HepG2 (cell line): ENCODE measurements around the gene UGT1A8. TPM values are rescaled to one million over a fixed set of nuclear protein-coding genes. Genes with fewer than 3 reads are reported as not detected.
A peak's percentile ranks its signal among the peaks of the same experiment; 100 is the strongest.

Experiments
- KDM5B ChIP-seq: sonication (generic); formaldehyde crosslinking; IDR thresholded peaks from 2 replicates; pipeline ENCODE4 v1.4.0; 2020; ENCODE audit warnings: missing genetic modification reagents, mild to moderate bottlenecking, borderline replicate concordance
- KLF16 ChIP-seq, 2 experiments: sonication (generic) in 1 of 2; formaldehyde crosslinking in 1 of 2; IDR thresholded peaks; 2 replicates each; pipeline versions ENCODE4 v1.6.1 to v1.8.0; 2016 to 2023; ENCODE audit warnings: missing genetic modification reagents in 2 of 2, missing compliant biosample characterization in 1 of 2
- RBM39 ChIP-seq: fragments of 200-400 bp; formaldehyde crosslinking; IDR thresholded peaks from one replicate; pipeline ENCODE4 v1.6.1; 2018; ENCODE audit warnings: antibody characterized with exemption, mild to moderate bottlenecking, low read depth, low read length; ENCODE audit not compliant: poor library complexity, severe bottlenecking
- ZNF225 ChIP-seq: sonication (generic); formaldehyde crosslinking; IDR thresholded peaks from 2 replicates; pipeline ENCODE4 v1.4.0; 2020; ENCODE audit warnings: mild to moderate bottlenecking, missing genetic modification reagents
- ZNF788 ChIP-seq: sonication (generic); formaldehyde crosslinking; IDR thresholded peaks from 2 replicates; pipeline ENCODE4 v1.5.0; 2020; ENCODE audit warnings: mild to moderate bottlenecking, missing genetic modification reagents, borderline replicate concordance
- ZSCAN20 ChIP-seq: sonication (generic); formaldehyde crosslinking; IDR thresholded peaks from 2 replicates; pipeline ENCODE4 v1.4.0; 2020; ENCODE audit warnings: missing genetic modification reagents, mild to moderate bottlenecking, borderline replicate concordance
- polyA plus RNA-seq, 8 experiments: library from polyadenylated mRNA; depleted of rRNA in 3 of 8; stranded (reverse) in 7 of 8; unstranded in 1 of 8; fragments of >200 nt; fragmentation: Illumina TruSeq in 4 of 8; extraction: Trizol in 4 of 8; gene quantifications; 2 replicates each; pipeline versions ENCODE4 v1.2.1 to v1.2.3, GENCODE V29; 2011 to 2016; ENCODE audit warnings: low read depth in 4 of 8, missing spikeins in 1 of 8, mixed read lengths in 1 of 8; ENCODE audit not compliant: insufficient read depth in 1 of 8
- total RNA-seq, 5 experiments: library from RNA; depleted of rRNA; stranded (reverse); fragments of >200 nt; fragmentation: Illumina TruSeq; extraction: Trizol; gene quantifications; 2 replicates each; pipeline ENCODE4 v1.2.3, GENCODE V29; 2016; ENCODE audit warnings: low read depth in 1 of 5
- TF ChIP-seq, protein P1 (sequence below): sonication (generic); formaldehyde crosslinking; IDR thresholded peaks from 2 replicates; pipeline ENCODE4 v1.4.0; 2020; ENCODE audit warnings: missing genetic modification reagents
- TF ChIP-seq, protein P2 (sequence below): sonication (generic); formaldehyde crosslinking; IDR thresholded peaks from 2 replicates; pipeline ENCODE4 v1.5.1; 2020; ENCODE audit warnings: mild to moderate bottlenecking, missing genetic modification reagents, moderate library complexity
- TF ChIP-seq, protein P3 (sequence below), 2 experiments: sonication (generic) in 1 of 2; formaldehyde crosslinking in 1 of 2; IDR thresholded peaks; 2 replicates each; pipeline versions ENCODE4 v1.6.1 to v1.9.0; 2014 to 2022; ENCODE audit warnings: antibody characterized with exemption in 1 of 2, borderline replicate concordance in 1 of 2, inconsistent platforms in 1 of 2, low read depth in 1 of 2, missing genetic modification reagents in 1 of 2
- TF ChIP-seq, protein P4 (sequence below): sonication (generic); formaldehyde crosslinking; IDR thresholded peaks from 2 replicates; pipeline ENCODE4 v1.4.0; 2020; ENCODE audit warnings: missing genetic modification reagents
- TF ChIP-seq, protein P5 (sequence below): sonication (generic); formaldehyde crosslinking; IDR thresholded peaks from 2 replicates; pipeline ENCODE4 v1.4.0; 2020; ENCODE audit warnings: mild to moderate bottlenecking, missing genetic modification reagents

UGT1A8 gene
- total and polyA plus RNA-seq, 2 of the 13 experiments (the other 11 are each of a cell fraction or from before 2014, with no cell fraction given) = not detected

DNA sequence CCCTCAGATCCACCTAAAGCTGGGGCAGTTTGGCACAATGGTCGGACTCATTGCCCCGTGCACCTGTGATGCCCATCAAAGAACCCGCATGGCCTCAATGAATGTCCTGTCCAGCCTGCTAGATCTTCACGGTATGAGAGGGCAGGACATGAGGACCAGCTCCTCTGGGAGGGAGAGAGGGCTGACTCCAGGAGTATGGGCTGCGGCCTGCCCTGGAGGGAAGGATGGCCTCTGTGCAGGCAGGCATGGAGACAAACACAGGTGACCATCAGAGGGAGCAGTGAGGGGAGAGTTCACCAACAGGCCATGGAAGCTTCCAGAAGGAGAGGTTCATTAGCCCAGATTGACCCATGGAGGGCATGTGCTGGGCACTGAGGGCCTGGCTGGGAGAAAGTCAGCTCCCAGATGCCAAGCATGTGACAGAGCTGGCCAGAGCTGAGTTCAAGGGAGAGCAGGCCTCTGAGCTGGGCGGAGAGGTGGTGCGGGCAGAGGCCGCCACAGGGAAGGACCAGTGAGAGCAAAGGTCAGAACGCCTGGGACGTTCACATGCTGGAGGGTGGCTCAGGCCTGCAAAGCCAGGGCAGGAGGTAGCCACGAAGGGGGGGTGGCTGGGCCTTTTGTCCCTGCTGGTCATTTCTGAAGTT is 200.7 kb downstream of the UGT1A8 start (continued):
- TF ChIP-seq, protein P1, sequence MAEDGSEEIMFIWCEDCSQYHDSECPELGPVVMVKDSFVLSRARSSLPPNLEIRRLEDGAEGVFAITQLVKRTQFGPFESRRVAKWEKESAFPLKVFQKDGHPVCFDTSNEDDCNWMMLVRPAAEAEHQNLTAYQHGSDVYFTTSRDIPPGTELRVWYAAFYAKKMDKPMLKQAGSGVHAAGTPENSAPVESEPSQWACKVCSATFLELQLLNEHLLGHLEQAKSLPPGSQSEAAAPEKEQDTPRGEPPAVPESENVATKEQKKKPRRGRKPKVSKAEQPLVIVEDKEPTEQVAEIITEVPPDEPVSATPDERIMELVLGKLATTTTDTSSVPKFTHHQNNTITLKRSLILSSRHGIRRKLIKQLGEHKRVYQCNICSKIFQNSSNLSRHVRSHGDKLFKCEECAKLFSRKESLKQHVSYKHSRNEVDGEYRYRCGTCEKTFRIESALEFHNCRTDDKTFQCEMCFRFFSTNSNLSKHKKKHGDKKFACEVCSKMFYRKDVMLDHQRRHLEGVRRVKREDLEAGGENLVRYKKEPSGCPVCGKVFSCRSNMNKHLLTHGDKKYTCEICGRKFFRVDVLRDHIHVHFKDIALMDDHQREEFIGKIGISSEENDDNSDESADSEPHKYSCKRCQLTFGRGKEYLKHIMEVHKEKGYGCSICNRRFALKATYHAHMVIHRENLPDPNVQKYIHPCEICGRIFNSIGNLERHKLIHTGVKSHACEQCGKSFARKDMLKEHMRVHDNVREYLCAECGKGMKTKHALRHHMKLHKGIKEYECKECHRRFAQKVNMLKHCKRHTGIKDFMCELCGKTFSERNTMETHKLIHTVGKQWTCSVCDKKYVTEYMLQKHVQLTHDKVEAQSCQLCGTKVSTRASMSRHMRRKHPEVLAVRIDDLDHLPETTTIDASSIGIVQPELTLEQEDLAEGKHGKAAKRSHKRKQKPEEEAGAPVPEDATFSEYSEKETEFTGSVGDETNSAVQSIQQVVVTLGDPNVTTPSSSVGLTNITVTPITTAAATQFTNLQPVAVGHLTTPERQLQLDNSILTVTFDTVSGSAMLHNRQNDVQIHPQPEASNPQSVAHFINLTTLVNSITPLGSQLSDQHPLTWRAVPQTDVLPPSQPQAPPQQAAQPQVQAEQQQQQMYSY = no peak
- TF ChIP-seq ZSCAN20 (no peak), KDM5B (peak; percentile 41; the same call in 1 of the 2 replicates), RBM39 (no peak), ZNF788 (CRISPR knock-in tag) (no peak), KLF16 (CRISPR knock-in tag; IDR thresholded peaks at IDR 0.05) (no peak), ZNF225 (CRISPR knock-in tag) (peak; percentile 5; the same call in 1 of the 2 replicates)
- TF ChIP-seq, protein P2, sequence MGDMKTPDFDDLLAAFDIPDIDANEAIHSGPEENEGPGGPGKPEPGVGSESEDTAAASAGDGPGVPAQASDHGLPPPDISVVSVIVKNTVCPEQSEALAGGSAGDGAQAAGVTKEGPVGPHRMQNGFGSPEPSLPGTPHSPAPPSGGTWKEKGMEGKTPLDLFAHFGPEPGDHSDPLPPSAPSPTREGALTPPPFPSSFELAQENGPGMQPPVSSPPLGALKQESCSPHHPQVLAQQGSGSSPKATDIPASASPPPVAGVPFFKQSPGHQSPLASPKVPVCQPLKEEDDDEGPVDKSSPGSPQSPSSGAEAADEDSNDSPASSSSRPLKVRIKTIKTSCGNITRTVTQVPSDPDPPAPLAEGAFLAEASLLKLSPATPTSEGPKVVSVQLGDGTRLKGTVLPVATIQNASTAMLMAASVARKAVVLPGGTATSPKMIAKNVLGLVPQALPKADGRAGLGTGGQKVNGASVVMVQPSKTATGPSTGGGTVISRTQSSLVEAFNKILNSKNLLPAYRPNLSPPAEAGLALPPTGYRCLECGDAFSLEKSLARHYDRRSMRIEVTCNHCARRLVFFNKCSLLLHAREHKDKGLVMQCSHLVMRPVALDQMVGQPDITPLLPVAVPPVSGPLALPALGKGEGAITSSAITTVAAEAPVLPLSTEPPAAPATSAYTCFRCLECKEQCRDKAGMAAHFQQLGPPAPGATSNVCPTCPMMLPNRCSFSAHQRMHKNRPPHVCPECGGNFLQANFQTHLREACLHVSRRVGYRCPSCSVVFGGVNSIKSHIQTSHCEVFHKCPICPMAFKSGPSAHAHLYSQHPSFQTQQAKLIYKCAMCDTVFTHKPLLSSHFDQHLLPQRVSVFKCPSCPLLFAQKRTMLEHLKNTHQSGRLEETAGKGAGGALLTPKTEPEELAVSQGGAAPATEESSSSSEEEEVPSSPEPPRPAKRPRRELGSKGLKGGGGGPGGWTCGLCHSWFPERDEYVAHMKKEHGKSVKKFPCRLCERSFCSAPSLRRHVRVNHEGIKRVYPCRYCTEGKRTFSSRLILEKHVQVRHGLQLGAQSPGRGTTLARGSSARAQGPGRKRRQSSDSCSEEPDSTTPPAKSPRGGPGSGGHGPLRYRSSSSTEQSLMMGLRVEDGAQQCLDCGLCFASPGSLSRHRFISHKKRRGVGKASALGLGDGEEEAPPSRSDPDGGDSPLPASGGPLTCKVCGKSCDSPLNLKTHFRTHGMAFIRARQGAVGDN (CRISPR knock-in tag) = peak; percentile 79
- TF ChIP-seq, protein P3, sequence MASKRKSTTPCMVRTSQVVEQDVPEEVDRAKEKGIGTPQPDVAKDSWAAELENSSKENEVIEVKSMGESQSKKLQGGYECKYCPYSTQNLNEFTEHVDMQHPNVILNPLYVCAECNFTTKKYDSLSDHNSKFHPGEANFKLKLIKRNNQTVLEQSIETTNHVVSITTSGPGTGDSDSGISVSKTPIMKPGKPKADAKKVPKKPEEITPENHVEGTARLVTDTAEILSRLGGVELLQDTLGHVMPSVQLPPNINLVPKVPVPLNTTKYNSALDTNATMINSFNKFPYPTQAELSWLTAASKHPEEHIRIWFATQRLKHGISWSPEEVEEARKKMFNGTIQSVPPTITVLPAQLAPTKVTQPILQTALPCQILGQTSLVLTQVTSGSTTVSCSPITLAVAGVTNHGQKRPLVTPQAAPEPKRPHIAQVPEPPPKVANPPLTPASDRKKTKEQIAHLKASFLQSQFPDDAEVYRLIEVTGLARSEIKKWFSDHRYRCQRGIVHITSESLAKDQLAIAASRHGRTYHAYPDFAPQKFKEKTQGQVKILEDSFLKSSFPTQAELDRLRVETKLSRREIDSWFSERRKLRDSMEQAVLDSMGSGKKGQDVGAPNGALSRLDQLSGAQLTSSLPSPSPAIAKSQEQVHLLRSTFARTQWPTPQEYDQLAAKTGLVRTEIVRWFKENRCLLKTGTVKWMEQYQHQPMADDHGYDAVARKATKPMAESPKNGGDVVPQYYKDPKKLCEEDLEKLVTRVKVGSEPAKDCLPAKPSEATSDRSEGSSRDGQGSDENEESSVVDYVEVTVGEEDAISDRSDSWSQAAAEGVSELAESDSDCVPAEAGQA (IDR thresholded peaks at IDR 0.05; ENCODE audit: low read depth) = no peak
- TF ChIP-seq, protein P3 (CRISPR knock-in tag; IDR thresholded peaks at IDR 0.05; ENCODE audit: borderline replicate concordance) = no peak
- TF ChIP-seq, protein P4, sequence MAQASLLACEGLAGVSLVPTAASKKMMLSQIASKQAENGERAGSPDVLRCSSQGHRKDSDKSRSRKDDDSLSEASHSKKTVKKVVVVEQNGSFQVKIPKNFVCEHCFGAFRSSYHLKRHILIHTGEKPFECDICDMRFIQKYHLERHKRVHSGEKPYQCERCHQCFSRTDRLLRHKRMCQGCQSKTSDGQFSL (CRISPR knock-in tag) = 0 out of 2 replicates have a peak, but pooled peaks have one; percentile 20
- TF ChIP-seq, protein P5, sequence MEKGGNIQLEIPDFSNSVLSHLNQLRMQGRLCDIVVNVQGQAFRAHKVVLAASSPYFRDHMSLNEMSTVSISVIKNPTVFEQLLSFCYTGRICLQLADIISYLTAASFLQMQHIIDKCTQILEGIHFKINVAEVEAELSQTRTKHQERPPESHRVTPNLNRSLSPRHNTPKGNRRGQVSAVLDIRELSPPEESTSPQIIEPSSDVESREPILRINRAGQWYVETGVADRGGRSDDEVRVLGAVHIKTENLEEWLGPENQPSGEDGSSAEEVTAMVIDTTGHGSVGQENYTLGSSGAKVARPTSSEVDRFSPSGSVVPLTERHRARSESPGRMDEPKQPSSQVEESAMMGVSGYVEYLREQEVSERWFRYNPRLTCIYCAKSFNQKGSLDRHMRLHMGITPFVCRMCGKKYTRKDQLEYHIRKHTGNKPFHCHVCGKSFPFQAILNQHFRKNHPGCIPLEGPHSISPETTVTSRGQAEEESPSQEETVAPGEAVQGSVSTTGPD (CRISPR knock-in tag) = no peak
